OCI-LY3 (cell line): ENCODE results near the gene BCL10.

Source experiments
- H2AFZ ChIP-seq: fragments of 200-600, 300-600 bp; shearing (Covaris generic); 2 replicates; pipeline ENCODE4 v1.6.0; 2014; ENCODE audit warnings: antibody characterized with exemption, low read depth, low read length
- H3K27ac ChIP-seq: fragments of 200-600, 300-600 bp; sonication (generic); 2 replicates; pipeline ENCODE4 v1.5.1; 2014; ENCODE audit warnings: mild to moderate bottlenecking, low read length, moderate library complexity, mixed read lengths
- H3K27me3 ChIP-seq: fragments of 200-600, 300-600 bp; sonication (generic); 2 replicates; pipeline ENCODE4 v1.6.1; 2014; ENCODE audit warnings: low read depth, low read length, mixed read lengths
- H3K36me3 ChIP-seq: fragments of 200-600, 300-600 bp; sonication (generic); replicated peaks from 2 replicates; pipeline ENCODE3; 2014; ENCODE audit warnings: low read depth, low read length, mixed read lengths
- H3K4me1 ChIP-seq: fragments of 300-600, 200-600 bp; sonication (generic); 2 replicates; pipeline ENCODE4 v1.6.1; 2014; ENCODE audit warnings: low read length, mixed read lengths
- H3K4me2 ChIP-seq: fragments of 200-600, 300-600 bp; sonication (generic); 2 replicates; pipeline ENCODE4 v1.6.1; 2014; ENCODE audit warnings: low read length, mixed read lengths
- H3K4me3 ChIP-seq: fragments of 300-600, 200-600 bp; sonication (generic); 2 replicates; pipeline ENCODE4 v1.5.1; 2014; ENCODE audit warnings: antibody characterized with exemption, mild to moderate bottlenecking, low read length, moderate library complexity
- H3K79me2 ChIP-seq: fragments of 300-600, 200-600 bp; shearing (Covaris generic); 2 replicates; pipeline ENCODE4 v1.6.1; 2014; ENCODE audit warnings: mild to moderate bottlenecking, low read length, mixed read lengths
- H3K9ac ChIP-seq: fragments of 300-600, 200-600 bp; shearing (Covaris generic); 2 replicates; pipeline ENCODE4 v1.6.0; 2014; ENCODE audit warnings: mild to moderate bottlenecking, low read length, moderate library complexity
- H3K9me3 ChIP-seq: fragments of 200-600, 300-600 bp; shearing (Covaris generic); 2 replicates; pipeline ENCODE4 v1.6.1; 2014; ENCODE audit warnings: low read length, mixed read lengths; ENCODE audit not compliant: insufficient read depth
- H4K20me1 ChIP-seq: fragments of 200-600, 300-600 bp; sonication (generic); 2 replicates; pipeline ENCODE4 v1.6.1; 2016; ENCODE audit warnings: low read length, mixed read lengths; ENCODE audit not compliant: insufficient read depth
- EZH2phosphoT487 ChIP-seq: fragments of 200-600 bp; shearing (Covaris generic); IDR thresholded peaks from 2 replicates; pipeline ENCODE4 v1.6.1; 2018; ENCODE audit warnings: antibody characterized with exemption, mixed run types, low read depth
- TF ChIP-seq, protein P1 (sequence below): fragments of 200-600, 300-600 bp; sonication (generic); IDR thresholded peaks from 2 replicates; pipeline ENCODE4 v1.5.1; 2014; ENCODE audit warnings: antibody characterized with exemption, low read length, low read depth

The BCL10 gene

DNA sequence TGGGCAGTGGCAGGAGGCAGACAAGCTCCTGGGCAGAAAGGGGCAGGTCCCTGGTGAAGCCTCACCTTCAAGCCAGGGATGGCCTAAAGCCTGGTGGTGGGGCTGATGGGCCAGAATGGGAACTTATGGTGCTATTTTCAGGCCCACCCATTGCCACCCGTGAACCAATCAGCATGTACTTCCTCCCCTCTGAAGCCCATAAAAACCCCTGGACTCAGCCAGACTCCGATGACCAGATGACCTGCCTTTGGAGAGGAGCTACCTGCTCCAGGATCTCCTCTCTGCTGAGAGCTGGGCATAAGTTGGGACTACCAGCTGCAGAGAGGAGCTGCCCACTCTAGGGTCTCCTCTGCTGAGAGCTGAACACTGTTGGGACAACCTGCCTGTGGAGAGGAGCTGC lies 7.8 kb upstream of the BCL10 start:
- Histone ChIP-seq H3K27ac (no peak overlapping the region), H3K4me3 (no peak overlapping the region)
- TF ChIP-seq EZH2phosphoT487: no peak
- TF ChIP-seq, protein P1, sequence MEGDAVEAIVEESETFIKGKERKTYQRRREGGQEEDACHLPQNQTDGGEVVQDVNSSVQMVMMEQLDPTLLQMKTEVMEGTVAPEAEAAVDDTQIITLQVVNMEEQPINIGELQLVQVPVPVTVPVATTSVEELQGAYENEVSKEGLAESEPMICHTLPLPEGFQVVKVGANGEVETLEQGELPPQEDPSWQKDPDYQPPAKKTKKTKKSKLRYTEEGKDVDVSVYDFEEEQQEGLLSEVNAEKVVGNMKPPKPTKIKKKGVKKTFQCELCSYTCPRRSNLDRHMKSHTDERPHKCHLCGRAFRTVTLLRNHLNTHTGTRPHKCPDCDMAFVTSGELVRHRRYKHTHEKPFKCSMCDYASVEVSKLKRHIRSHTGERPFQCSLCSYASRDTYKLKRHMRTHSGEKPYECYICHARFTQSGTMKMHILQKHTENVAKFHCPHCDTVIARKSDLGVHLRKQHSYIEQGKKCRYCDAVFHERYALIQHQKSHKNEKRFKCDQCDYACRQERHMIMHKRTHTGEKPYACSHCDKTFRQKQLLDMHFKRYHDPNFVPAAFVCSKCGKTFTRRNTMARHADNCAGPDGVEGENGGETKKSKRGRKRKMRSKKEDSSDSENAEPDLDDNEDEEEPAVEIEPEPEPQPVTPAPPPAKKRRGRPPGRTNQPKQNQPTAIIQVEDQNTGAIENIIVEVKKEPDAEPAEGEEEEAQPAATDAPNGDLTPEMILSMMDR: no peak

DNA sequence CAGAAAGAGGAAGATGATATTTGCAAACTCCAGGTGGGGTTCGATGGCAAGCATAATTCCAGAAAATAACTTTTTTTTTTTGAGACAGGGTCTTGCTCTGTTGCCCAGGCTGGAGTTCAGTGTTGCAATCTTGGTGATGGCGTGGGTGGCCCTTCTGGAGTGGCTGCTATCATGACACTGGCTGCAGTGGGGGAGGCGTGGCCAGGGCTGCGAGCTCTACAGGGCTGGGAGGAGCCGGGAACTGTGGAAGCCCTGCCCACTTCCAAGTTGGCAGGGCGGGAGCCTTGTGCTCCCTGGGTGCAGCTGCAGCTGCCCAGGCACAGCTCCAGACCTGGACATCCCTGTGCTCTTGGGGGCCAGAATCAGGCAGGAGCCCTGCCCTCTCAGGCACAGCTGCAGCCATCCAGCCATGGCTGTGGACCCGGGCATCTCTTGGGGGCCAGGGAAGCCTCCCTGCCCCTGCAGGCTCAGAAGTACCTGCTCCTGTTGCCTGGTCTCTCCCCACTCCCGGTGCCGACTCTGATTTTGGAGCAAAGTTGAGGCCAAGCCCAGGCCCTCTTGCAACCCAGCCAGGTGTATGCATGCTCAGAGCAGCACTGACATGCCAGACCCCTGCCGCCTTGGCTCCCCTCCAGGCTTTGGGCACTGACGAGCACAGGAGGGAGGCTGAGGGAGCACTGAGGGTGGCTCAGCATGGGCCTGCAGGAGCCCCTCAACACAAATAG lies 7.2 kb upstream of the BCL10 start:
- H3K27me3 ChIP-seq: no peaks in the 10 kb centered on the region
- no peak overlapping the region for H3K4me2 ChIP-seq
- no peaks in the 10 kb centered on the region for H3K36me3 ChIP-seq
- H3K79me2 ChIP-seq: no peaks in the 10 kb centered on the region
- H2AFZ ChIP-seq: no peak overlapping the region
- peaks cover 9% of the 10 kb centered on the region for H3K4me1 ChIP-seq
- no peaks in the 10 kb centered on the region for H4K20me1 ChIP-seq
- H3K27ac ChIP-seq: no peak overlapping the region
- H3K4me3 ChIP-seq: no peak overlapping the region
- no peaks in the 10 kb centered on the region for H3K9me3 ChIP-seq
- no peak for TF ChIP-seq EZH2phosphoT487
- TF ChIP-seq, protein P1: no peak
- no peak overlapping the region for H3K9ac ChIP-seq

More for the DNA sequence above, 7.8 kb upstream of the BCL10 start:
- peaks cover 4% of the 10 kb centered on the region; the same call in 1 of the 2 replicates for H3K4me1 ChIP-seq
- H4K20me1 ChIP-seq: no peaks in the 10 kb centered on the region
- no peaks in the 10 kb centered on the region for H3K36me3 ChIP-seq
- no peaks in the 10 kb centered on the region for H3K27me3 ChIP-seq
- H3K79me2 ChIP-seq: no peaks in the 10 kb centered on the region
- H3K9ac ChIP-seq: no peak overlapping the region
- no peak overlapping the region for H2AFZ ChIP-seq
- no peaks in the 10 kb centered on the region for H3K9me3 ChIP-seq
- H3K4me2 ChIP-seq: no peak overlapping the region

DNA sequence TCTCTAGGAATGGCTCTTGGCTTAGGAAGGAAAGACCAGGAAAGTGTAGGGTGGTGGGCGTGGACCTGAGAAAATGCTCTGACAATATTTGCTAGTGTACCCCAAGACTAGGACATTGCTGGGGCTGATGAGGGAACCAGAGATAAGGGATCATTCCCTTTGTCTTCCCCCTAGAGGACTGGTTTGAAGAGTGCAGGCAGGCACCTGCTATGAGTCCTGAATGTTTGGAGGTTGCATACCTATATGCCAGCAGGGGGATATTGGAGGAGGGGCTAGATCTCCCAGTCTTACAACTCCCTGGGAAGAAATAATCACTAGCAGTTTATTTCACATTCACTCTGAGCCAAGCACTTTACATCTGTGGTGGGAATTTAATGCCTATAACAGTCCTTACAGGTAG lies 6.0 kb upstream of the BCL10 start:
- H4K20me1 ChIP-seq: no peaks in the 10 kb centered on the region
- TF ChIP-seq, protein P1: no peak
- TF ChIP-seq EZH2phosphoT487: no peak
- H3K36me3 ChIP-seq: no peaks in the 10 kb centered on the region
- H3K9ac ChIP-seq: no peak overlapping the region
- no peak overlapping the region for H3K4me2 ChIP-seq
- no peak overlapping the region for H3K27ac ChIP-seq
- H3K27me3 ChIP-seq: no peaks in the 10 kb centered on the region
- no peaks in the 10 kb centered on the region for H3K9me3 ChIP-seq
- peaks cover 14% of the 10 kb centered on the region for H3K4me1 ChIP-seq
- no peaks in the 10 kb centered on the region for H3K79me2 ChIP-seq
- H2AFZ ChIP-seq: no peak overlapping the region
- no peak overlapping the region for H3K4me3 ChIP-seq

DNA sequence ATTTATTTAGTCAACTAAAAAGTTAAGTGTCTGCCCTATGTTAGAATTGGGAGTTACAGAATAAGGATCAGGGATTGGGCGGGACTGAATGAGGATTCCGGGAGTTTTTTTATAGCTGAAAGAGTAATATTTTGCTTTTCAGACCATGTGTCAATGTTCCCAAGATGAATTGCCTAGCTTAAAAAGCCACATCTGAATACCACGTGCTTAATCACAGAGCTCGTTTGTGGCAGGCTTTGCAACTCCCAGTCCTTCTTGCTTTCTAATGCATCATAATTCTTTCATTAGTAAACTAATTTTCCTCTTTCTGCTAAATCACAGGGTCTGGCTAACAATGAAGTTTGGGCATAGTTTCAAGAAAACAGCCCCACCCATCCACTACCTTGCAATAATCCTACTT lies 4.2 kb upstream of the BCL10 start:
- H4K20me1 ChIP-seq: no peaks in the 10 kb centered on the region
- no peaks in the 10 kb centered on the region for H3K9me3 ChIP-seq
- no peak overlapping the region for H3K27ac ChIP-seq
- no peak overlapping the region for H3K9ac ChIP-seq
- H3K4me1 ChIP-seq: peaks cover 17% of the 10 kb centered on the region
- H2AFZ ChIP-seq: no peak overlapping the region
- no peak overlapping the region for H3K4me3 ChIP-seq
- H3K27me3 ChIP-seq: no peaks in the 10 kb centered on the region
- no peak overlapping the region for H3K4me2 ChIP-seq
- peaks cover 6% of the 10 kb centered on the region for H3K79me2 ChIP-seq
- no peaks in the 10 kb centered on the region for H3K36me3 ChIP-seq
- TF ChIP-seq, protein P1: no peak
- TF ChIP-seq EZH2phosphoT487: no peak
